Body of pancreas (tissue), 4 donors: ENCODE data around the gene PDAP1.

ENCODE experiments used
- CTCF ChIP-seq, 7 experiments: fragments of 450-650 bp in 4 of 7; fragments of 200-600 bp in 3 of 7; sonication (generic) in 3 of 7; IDR thresholded peaks; one replicate each; pipeline ENCODE4 v1.5.1; 2016 to 2019; ENCODE audit warnings: antibody characterized with exemption in 7 of 7
- POLR2A ChIP-seq, 3 donors: fragments of 450-650 bp; IDR thresholded peaks; one replicate each; pipeline ENCODE4 v1.6.1; 2016; ENCODE audit warnings: antibody characterized with exemption in 3 of 3, mild to moderate bottlenecking in 2 of 3

- TF ChIP-seq CTCF (IDR thresholded peaks at IDR 0.05) = no peak
- TF ChIP-seq POLR2A (IDR thresholded peaks at IDR 0.05) = no peak
Measured at GRCh38 chr7:99440195-99440594, 31.8 kb upstream of the PDAP1 start.
